Activated T-cell treated with anti-CD3 and anti-CD28 coated beads, Interleukin-2, amount 50 U/mL, for 24 hours (primary cell): ENCODE data around the gene ZNF408.
"Not testable (repeated sequence)": the region's sequence is repeated elsewhere in the genome, so short reads cannot be mapped to it uniquely, and the experiment has no call there.

Source experiments
- DNase-seq: peaks from one replicate; pipeline ENCODE4 v3.0.0-alpha.2; 2020
- H3K27ac Mint-ChIP-seq: 2 replicates; pipeline ENCODE4 v1.8.0; 2020; ENCODE audit warnings: mild to moderate bottlenecking, mixed read lengths
- H3K27me3 Mint-ChIP-seq: 2 replicates; pipeline ENCODE4 v1.8.0; 2020; ENCODE audit warnings: mixed read lengths
- H3K36me3 Mint-ChIP-seq: 2 replicates; pipeline ENCODE4 v1.8.0; 2020; ENCODE audit warnings: low read depth, mixed read lengths
- H3K4me1 Mint-ChIP-seq: 2 replicates; pipeline ENCODE4 v1.8.0; 2020; ENCODE audit warnings: low read depth, mixed read lengths
- H3K4me3 Mint-ChIP-seq: 2 replicates; pipeline ENCODE4 v1.8.0; 2020; ENCODE audit warnings: mild to moderate bottlenecking, moderate library complexity, mixed read lengths
- H3K9me3 Mint-ChIP-seq: 2 replicates; pipeline ENCODE4 v1.8.0; 2020; ENCODE audit warnings: mixed read lengths

ZNF408 gene

DNA sequence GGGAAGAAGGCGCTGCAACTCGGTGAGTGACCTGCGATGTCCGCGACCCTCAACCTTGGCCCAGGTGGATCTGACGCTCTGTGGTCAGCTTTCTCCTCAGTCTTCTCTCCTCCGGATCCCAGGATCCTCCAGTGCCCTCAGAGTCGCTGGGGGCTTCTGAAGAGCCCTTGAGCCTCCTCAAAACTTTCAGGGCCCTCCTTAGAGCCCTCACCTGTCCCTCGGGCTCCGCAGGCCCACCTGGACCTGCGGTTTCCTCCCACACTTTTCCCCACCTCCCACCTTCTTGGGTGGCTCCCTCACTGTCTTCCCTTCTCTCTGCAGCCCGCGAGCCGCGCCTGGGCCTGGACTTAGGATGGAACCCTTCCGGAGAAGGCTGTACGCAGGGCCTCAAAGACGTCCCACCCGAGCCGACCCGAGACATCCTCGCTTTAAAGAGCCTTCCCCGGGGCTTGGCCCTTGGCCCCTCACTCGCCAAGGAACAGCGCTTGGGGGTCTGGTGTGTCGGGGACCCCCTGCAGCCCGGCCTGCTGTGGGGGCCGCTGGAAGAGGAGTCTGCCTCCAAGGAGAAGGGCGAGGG, 335 bp downstream of the ZNF408 start:
- Mint-ChIP-seq H3K4me3 (peak overlapping the region; percentile 98), H3K27me3 (no peaks in the 10 kb centered on the region), H3K27ac (peak overlapping the region; percentile 99), H3K36me3 (peaks cover 79% of the 10 kb centered on the region), H3K4me1 (peaks cover 50% of the 10 kb centered on the region), H3K9me3 (no peaks in the 10 kb centered on the region)
- no peak for DNase-seq

DNA sequence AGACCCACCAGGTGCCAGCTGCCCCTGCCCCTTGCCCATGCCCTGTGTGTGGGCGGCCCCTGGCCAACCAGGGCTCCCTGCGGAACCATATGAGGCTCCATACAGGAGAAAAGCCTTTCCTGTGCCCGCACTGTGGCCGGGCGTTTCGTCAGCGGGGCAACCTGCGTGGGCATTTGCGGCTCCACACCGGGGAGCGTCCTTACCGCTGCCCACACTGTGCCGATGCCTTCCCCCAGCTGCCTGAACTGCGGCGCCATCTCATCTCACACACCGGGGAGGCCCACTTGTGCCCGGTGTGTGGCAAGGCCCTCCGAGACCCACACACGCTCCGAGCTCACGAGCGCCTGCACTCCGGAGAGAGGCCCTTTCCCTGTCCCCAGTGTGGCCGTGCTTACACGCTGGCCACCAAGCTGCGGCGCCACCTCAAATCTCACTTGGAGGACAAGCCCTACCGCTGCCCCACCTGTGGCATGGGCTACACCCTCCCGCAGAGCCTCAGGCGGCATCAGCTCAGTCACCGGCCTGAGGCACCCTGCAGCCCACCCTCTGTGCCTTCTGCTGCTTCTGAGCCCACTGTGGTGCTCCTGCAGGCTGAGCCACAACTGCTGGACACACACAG, 4.3 kb downstream of the ZNF408 start:
- no peaks in the 10 kb centered on the region for H3K27me3 Mint-ChIP-seq
- no peak for DNase-seq
- H3K4me1 Mint-ChIP-seq: peaks cover 26% of the 10 kb centered on the region
- H3K9me3 Mint-ChIP-seq: no peaks in the 10 kb centered on the region
- H3K4me3 Mint-ChIP-seq: no peak overlapping the region
- H3K36me3 Mint-ChIP-seq: peaks cover 76% of the 10 kb centered on the region
- H3K27ac Mint-ChIP-seq: no peak overlapping the region

- Mint-ChIP-seq H3K36me3 (peaks cover 59% of the 10 kb centered on the region), H3K27ac (no peak overlapping the region), H3K9me3 (no peaks in the 10 kb centered on the region)
Observed at GRCh38 chr11:46706886-46707285, 6.1 kb downstream of the ZNF408 start.

DNA sequence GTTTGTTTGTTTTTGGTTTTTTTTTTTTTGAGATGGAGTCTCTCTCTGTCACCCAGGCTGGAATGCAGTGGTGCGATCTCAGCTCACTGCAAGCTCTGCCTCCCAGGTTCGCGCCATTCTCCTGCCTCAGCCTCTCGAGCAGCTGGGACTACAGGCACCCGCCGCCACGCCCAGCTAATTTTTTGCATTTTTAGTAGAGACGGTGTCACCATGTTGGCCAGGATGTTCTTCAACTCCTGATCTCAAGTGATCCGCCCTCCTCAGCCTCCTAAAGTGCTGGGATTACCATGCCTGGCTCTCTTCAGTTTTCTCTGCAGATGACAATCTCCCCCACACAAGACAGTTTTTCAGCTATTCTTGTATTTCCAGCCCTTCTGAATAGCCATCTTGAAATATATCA, 8.5 kb downstream of the ZNF408 start:
- H3K4me1 Mint-ChIP-seq, H3K27ac Mint-ChIP-seq, H3K27me3 Mint-ChIP-seq, DNase-seq, H3K4me3 Mint-ChIP-seq, H3K9me3 Mint-ChIP-seq: not testable (repeated sequence)
- peaks cover 37% of the 10 kb centered on the region for H3K36me3 Mint-ChIP-seq

More at GRCh38 chr11:46706886-46707285, 6.1 kb downstream of the ZNF408 start:
- H3K4me3 Mint-ChIP-seq: no peak overlapping the region
- no peak for DNase-seq
- no peaks in the 10 kb centered on the region for H3K27me3 Mint-ChIP-seq
- H3K4me1 Mint-ChIP-seq: peaks cover 16% of the 10 kb centered on the region

DNA sequence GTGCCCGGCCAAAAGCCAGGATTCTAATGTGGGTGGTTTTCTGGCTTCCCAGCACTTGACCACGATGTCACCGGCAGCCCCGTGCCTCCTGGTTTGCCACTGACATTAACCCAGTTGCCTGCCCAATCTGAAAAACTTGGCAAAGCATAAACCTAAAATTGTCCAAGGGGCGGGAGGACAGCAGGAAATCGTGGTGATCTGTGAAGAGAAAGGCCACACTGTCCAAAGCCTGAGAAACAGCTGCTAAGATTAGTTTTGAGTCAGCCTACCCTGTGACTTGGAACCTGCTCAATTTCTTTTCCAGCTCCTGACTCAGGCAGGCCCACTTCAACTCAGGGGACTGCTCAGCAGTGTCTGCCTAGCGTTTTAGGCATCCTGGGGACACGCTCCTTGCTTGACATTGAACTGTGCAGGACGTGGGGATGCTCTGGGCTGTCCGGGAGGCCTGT, 10.0 kb downstream of the ZNF408 start:
- Mint-ChIP-seq H3K36me3 (peaks cover 22% of the 10 kb centered on the region), H3K9me3 (no peaks in the 10 kb centered on the region), H3K27ac (no peak overlapping the region), H3K4me1 (peaks cover 6% of the 10 kb centered on the region), H3K4me3 (no peak overlapping the region), H3K27me3 (no peaks in the 10 kb centered on the region)
- DNase-seq: no peak

GRCh38 chr11:46711303-46711702, 10.5 kb downstream of the ZNF408 start:
- no peak for DNase-seq
- Mint-ChIP-seq H3K9me3 (no peaks in the 10 kb centered on the region), H3K36me3 (peaks cover 17% of the 10 kb centered on the region), H3K27ac (no peak overlapping the region), H3K4me3 (no peak overlapping the region), H3K4me1 (peaks cover 6% of the 10 kb centered on the region), H3K27me3 (no peaks in the 10 kb centered on the region)

DNA sequence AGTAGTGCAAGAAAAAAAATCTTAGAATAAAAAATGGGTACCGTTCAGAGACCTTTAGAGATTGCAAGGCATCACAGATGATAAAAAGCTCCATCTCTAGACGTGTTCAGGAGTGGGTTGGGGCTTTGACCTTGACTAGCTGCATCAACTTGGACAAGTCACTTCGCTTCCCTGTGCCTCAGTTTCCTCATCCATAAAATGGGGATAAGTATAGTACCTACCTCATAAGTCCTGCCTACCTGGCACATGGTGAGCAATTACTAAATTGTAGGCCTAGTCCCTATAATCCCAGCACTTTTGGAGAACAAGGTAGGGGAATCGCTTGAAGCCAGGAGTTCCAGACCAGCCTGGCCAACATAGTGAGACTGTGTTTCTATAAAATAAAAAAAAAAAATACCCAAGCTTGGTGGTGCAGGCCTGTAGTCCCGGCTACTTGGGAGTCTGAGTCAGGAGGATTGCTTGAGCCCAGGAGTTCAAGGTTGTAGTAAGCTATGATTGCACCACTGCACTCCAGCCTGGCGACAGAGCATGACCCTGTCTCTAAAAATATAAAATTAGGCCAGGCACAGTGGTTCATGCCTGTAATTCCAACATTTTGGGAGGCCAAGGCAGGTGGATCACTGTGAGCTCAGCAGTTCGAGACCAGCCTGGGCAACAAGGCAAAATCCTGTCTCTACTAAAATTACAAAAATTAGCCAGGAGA, 12.2 kb downstream of the ZNF408 start:
- H3K4me3 Mint-ChIP-seq: no peak overlapping the region
- no peaks in the 10 kb centered on the region for H3K27me3 Mint-ChIP-seq
- peaks cover 2% of the 10 kb centered on the region for H3K36me3 Mint-ChIP-seq
- no peak for DNase-seq
- no peaks in the 10 kb centered on the region for H3K9me3 Mint-ChIP-seq
- no peak overlapping the region for H3K27ac Mint-ChIP-seq
- peaks cover 5% of the 10 kb centered on the region for H3K4me1 Mint-ChIP-seq

DNA sequence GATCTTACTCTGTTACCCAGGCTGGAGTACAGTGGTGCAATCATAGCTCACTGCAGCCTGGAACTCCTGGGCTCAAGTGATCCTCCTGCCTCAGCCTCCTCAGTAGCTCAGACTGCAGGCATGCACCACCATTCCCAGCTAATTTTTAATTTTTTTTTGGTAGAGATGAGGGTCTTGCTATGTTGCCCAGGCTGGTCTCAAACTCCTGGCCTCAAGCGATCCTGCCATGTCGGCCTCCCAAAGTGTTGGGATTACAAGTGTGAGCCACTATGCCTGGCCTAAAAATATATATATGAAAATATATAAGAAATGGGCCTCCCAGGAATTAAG, 17.0 kb downstream of the ZNF408 start:
- DNase-seq, H3K36me3 Mint-ChIP-seq, H3K27me3 Mint-ChIP-seq, H3K9me3 Mint-ChIP-seq, H3K4me3 Mint-ChIP-seq, H3K27ac Mint-ChIP-seq: not testable (repeated sequence)
- peaks cover 10% of the 10 kb centered on the region for H3K4me1 Mint-ChIP-seq

DNA sequence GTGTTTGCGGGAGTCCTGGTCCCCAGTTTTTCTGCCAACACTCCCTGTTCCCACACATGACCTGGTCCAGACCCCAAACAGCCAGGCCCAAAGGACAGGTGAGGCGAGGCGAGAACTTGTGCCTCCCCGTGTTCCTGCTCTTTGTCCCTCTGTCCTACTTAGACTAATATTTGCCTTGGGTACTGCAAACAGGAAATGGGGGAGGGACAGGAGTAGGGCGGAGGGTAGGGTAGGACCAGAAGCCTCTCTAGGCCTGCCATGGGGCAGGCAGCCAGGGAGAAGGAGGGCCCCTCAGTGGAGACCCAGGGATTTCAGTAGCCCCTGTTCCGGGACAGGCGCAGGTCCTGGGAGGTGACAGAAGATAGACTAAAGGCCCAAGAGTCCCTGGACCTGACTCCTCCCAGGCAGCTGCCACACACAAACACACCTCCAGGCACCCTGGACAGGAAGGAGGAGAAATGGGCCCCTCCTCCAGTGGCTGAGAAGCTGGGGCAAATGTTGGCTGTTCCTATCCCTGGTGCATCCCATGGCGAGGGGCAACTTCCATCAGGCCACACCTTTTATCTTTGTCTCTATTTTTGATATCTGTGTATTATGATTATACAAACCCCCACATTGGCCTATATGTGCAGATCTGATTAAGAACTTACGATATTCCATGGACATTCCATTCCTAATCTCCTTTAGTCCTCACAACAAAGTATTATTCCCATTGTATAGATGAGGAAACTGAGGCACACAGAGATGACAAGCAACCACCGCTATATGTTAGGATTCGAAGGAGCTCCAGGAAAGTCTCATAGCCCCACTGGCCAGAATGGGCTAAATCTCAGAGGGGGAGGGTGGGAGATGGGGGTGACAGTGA, 17.6 kb downstream of the ZNF408 start:
- Mint-ChIP-seq H3K27ac (peak overlapping the region; percentile 50), H3K9me3 (no peaks in the 10 kb centered on the region), H3K4me1 (peaks cover 10% of the 10 kb centered on the region), H3K27me3 (no peaks in the 10 kb centered on the region), H3K4me3 (no peak overlapping the region), H3K36me3 (no peaks in the 10 kb centered on the region)
- no peak for DNase-seq

DNA sequence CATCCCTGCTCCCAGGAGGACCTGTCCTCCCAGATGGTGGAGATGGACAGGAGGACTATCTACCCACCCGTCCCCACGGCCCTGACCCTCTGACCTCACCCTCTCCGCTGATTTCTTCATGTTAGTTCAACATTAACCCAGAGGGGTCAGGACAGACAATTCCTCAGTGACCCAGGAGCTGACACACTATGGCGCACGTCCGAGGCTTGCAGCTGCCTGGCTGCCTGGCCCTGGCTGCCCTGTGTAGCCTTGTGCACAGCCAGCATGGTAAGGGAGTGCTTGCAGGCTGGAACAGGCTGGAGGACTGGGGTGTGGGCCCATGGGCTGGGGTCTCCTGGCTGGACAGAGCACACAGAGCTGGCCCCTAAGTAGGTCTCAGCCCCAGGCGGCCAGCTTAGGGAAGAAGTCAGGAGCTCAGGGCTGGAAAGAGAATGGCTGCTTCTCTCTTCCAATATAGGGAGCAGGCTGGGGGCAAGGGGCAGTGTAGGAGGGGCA, 18.3 kb downstream of the ZNF408 start, which contains the start of gene F2:
F2 (plus strand) TSS at position 166 of the 495 bp plus-strand sequence; CDS start at position 189, 23 bp downstream.
- Mint-ChIP-seq H3K36me3 (no peaks in the 10 kb centered on the region), H3K4me3 (no peak within 1 kb of the TSS), H3K9me3 (no peaks in the 10 kb centered on the region), H3K4me1 (peaks cover 10% of the 10 kb centered on the region), H3K27me3 (no peaks in the 10 kb centered on the region), H3K27ac (peak within 1 kb of the TSS; percentile 50)
- no peak for DNase-seq

GRCh38 chr11:46719543-46720218, 18.9 kb downstream of the ZNF408 start:
- Mint-ChIP-seq H3K4me1 (peaks cover 7% of the 10 kb centered on the region), H3K4me3 (no peak overlapping the region), H3K27ac (no peak overlapping the region), H3K9me3 (no peaks in the 10 kb centered on the region), H3K27me3 (no peaks in the 10 kb centered on the region), H3K36me3 (no peaks in the 10 kb centered on the region)
- DNase-seq: no peak

- no peak for DNase-seq
- Mint-ChIP-seq H3K36me3 (no peaks in the 10 kb centered on the region), H3K4me3 (no peak overlapping the region), H3K27me3 (no peaks in the 10 kb centered on the region), H3K27ac (no peak overlapping the region), H3K9me3 (no peaks in the 10 kb centered on the region), H3K4me1 (peaks cover 6% of the 10 kb centered on the region)
Observed at GRCh38 chr11:46721286-46721685, 20.5 kb downstream of the ZNF408 start.

DNA sequence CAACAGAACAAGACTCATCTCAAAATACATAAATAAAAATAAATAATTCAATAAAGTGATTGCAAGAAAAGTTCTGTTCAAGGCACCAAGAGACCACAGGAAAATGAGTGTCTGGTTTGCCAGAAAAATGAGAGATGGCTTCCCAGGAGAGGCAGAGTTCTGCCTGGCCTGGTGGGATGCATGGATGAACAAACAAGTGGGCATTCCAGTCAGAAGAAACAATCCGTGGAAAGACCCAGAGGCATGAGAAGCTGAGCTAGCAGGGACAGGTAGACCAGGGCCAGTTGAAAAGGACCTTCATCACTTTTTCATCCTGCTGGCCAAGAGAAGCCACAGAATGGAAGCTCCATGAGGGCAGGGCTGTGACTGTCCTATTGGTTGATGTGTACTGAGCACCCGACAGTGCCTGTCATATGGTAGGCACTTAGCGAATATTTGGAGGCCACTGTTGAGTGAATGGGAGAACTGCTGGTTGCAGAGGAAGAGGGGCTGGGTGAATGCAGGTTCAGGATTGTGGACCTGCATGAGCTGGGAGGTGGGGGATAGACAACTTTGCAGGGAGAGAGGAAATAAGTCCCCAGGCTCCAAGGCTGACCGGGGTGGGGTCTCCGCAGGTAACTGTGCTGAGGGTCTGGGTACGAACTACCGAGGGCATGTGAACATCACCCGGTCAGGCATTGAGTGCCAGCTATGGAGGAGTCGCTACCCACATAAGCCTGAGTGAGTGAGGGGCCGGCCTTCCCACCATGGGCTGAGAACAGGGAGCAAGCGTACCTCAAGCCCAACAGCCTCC, 21.9 kb downstream of the ZNF408 start:
- no peak overlapping the region for H3K4me3 Mint-ChIP-seq
- no peak for DNase-seq
- peaks cover 6% of the 10 kb centered on the region for H3K4me1 Mint-ChIP-seq
- no peak overlapping the region for H3K27ac Mint-ChIP-seq
- no peaks in the 10 kb centered on the region for H3K36me3 Mint-ChIP-seq
- no peaks in the 10 kb centered on the region for H3K27me3 Mint-ChIP-seq
- H3K9me3 Mint-ChIP-seq: no peaks in the 10 kb centered on the region
